MM.1S (cell line): ENCODE data around the gene AHNAK.

Source experiments
- CTCF ChIP-seq: fragments of 300-600 bp; sonication (generic); IDR thresholded peaks from 2 replicates; pipeline ENCODE4 v1.5.1; 2016; ENCODE audit warnings: antibody characterized with exemption, low read length, mixed read lengths
- EZH2phosphoT487 ChIP-seq: fragments of 300-600 bp; sonication (generic); IDR thresholded peaks from 2 replicates; pipeline ENCODE4 v1.6.1; 2018; ENCODE audit warnings: antibody characterized with exemption, low read length

- TF ChIP-seq CTCF (no peak), EZH2phosphoT487 (no peak)
Measured at GRCh38 chr11:62392506-62392905, 154.1 kb downstream of the AHNAK start.
